Lung (tissue), 12 donors: ENCODE data around the gene DNMBP. TPM values are rescaled to one million over a fixed set of nuclear protein-coding genes. Genes with fewer than 3 reads are reported as not detected.
A peak's percentile ranks its signal among the peaks of the same experiment; 100 is the strongest.
"Not testable (repeated sequence)": the region's sequence is repeated elsewhere in the genome, so short reads cannot be mapped to it uniquely, and the experiment has no call there.

Source experiments
- ATAC-seq: fragments of 200-7000 bp; cut with Tn5 transposase; one replicate; pipeline ENCODE4 v1.9.1; 2020; ENCODE audit warnings: moderate number of reproducible peaks; ENCODE audit not compliant: insufficient read depth, low FRiP score
- DNase-seq, 3 donors: peaks; one replicate each; pipeline ENCODE4 v3.0.0-alpha.2; 2013 to 2017
- H3K27ac ChIP-seq, 2 donors: one replicate each; pipeline ENCODE4 v1.5.1; 2013; ENCODE audit warnings: mild to moderate bottlenecking in 2 of 2, moderate library complexity in 2 of 2, control low read depth in 1 of 2, inconsistent platforms in 1 of 2, low read depth in 1 of 2, low read length in 1 of 2
- H3K27me3 ChIP-seq, 3 donors: one replicate each; pipeline ENCODE4 v1.5.1; 2013; ENCODE audit warnings: low read length in 2 of 3; ENCODE audit not compliant: control insufficient read depth in 3 of 3, insufficient read depth in 3 of 3
- H3K36me3 ChIP-seq, 4 donors: one replicate each; pipeline ENCODE4 v1.5.1; 2013; ENCODE audit warnings: low read length in 4 of 4, mild to moderate bottlenecking in 1 of 4, moderate library complexity in 1 of 4; ENCODE audit not compliant: control insufficient read depth in 4 of 4, insufficient read depth in 4 of 4
- H3K4me1 ChIP-seq, 5 donors: one replicate each; pipeline ENCODE4 v1.5.1; 2013; ENCODE audit warnings: low read length in 5 of 5, mild to moderate bottlenecking in 2 of 5, moderate library complexity in 1 of 5; ENCODE audit not compliant: control insufficient read depth in 5 of 5, insufficient read depth in 5 of 5
- H3K4me3 ChIP-seq: one replicate; pipeline ENCODE4 v1.5.1; 2013; ENCODE audit warnings: mild to moderate bottlenecking, control low read depth, moderate library complexity
- H3K9ac ChIP-seq, 2 donors: one replicate each; pipeline ENCODE4 v1.5.1; 2013; ENCODE audit warnings: low read length in 2 of 2, control low read depth in 1 of 2; ENCODE audit not compliant: insufficient read depth in 1 of 2
- H3K9me3 ChIP-seq, 4 donors: one replicate each; pipeline ENCODE4 v1.5.1; 2013; ENCODE audit warnings: low read length in 3 of 4, mild to moderate bottlenecking in 1 of 4, moderate library complexity in 1 of 4; ENCODE audit not compliant: control insufficient read depth in 4 of 4, insufficient read depth in 3 of 4
- WGBS, 2 donors: extraction: QIAGEN DNeasy Blood & Tissue Kit; methylation state at CpG; one replicate each; pipeline ENCODE4 v1.1.7; 2013; 5-methylcytosine and 5-hydroxymethylcytosine counted together
- polyA plus RNA-seq, 2 donors: library from polyadenylated mRNA; stranded (reverse); fragments of 200-250 nt; gene quantifications; one replicate each; pipeline ENCODE4 v1.2.1, GENCODE V29; 2013
- total RNA-seq, 2 donors: library from RNA; depleted of rRNA in 1 of 2; stranded (reverse); fragments of >200 nt in 1 of 2; gene quantifications; one replicate each; pipeline ENCODE4 v1.2.1, GENCODE V29; 2014 to 2021
- TF ChIP-seq, protein P1 (sequence below): IDR thresholded peaks from 2 replicates; pipeline ENCODE4 v1.5.1; 2012; ENCODE audit warnings: mild to moderate bottlenecking; ENCODE audit errors: control extremely low read depth, extremely low read depth
- donor health status: control.
- donor health status: control.
- donor health status: Bipolar disorder and iron deficiency.
- donor health status: healthy.
- donor health status: DM: yes; HTN: yes; CAD: no.

Gene DNMBP
- total and polyA plus RNA-seq, 4 donors = 6.5 to 31.0 (median 12.5) TPM

DNA sequence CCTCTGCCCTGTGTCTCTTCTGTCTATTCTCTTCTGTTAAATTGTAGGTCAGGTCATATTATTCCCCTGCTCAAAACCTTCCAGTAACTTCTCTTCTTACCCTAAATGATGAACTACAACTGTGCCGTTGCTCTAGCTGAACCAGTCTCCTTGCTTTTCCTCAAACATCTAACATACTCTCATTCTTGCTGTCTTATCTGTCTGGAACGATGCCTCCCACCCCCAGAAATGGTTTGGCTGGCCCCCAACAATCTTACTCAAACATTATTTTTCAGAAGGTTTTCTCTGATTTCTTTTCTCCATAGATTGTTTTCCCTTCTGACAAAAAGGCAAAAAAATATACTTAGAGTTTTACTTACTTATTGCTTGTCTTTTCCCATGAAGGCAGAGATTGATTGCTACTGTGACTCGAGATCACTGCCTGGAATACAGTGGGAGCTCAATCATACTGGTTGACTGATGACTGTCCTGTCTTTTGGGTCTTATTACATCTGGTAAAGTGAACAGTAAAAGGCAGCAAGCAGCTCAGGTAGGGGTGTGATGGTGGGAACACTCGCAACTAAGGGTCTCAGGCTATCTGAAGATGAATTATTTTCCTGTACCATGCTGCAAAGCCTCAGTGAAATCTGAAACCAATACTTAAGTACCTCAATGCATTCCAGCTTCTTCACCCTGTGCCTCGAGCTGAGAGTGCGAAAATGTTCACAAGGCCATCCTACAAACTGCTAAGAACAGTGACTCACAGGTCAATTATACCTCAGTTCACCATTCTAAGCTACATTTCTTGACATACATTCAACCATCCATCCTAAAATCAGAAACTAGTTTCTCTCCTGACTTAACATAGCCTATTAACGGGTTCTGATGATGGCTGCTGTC, 67.6 kb downstream of the DNMBP start:
- 66 to 77% methylated on average over 7 of the region's 7 CpGs for WGBS, 2 donors
- peak in 2 of 3 donors; percentile 31 to 65 for DNase-seq

DNA sequence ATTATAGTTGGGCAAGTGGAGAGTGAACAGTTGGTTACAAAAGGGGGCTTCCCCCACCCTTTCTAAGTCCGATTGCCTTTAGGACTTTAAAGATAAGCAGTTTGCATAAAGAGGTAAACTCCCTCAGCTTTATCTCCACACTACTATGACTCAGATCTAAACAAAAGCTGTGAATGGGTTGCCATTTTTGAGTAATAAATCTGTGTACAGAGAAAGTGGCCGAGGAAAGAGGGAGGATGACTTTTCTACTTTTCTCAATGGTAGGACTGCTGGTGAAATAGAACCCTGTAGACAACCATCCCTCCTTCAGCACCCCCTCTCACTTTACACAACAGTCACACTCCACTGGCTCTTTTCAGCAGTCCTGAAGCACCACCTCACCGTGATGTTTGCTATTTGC, 71.2 kb downstream of the DNMBP start:
- Histone ChIP-seq H3K9ac (no peak overlapping the region), H3K27ac (no peak overlapping the region), H3K27me3 (no peaks in the 10 kb centered on the region), H3K9me3 (no peaks in the 10 kb centered on the region), H3K4me1 (peaks cover 0 to 10% (median 6%) of the 10 kb centered on the region in 5 donors), H3K4me3 (no peak overlapping the region), H3K36me3 (peaks cover 0 to 7% (median 0%) of the 10 kb centered on the region in 4 donors)
- DNase-seq (no peak), ATAC-seq (no peak)
- TF ChIP-seq, protein P1, sequence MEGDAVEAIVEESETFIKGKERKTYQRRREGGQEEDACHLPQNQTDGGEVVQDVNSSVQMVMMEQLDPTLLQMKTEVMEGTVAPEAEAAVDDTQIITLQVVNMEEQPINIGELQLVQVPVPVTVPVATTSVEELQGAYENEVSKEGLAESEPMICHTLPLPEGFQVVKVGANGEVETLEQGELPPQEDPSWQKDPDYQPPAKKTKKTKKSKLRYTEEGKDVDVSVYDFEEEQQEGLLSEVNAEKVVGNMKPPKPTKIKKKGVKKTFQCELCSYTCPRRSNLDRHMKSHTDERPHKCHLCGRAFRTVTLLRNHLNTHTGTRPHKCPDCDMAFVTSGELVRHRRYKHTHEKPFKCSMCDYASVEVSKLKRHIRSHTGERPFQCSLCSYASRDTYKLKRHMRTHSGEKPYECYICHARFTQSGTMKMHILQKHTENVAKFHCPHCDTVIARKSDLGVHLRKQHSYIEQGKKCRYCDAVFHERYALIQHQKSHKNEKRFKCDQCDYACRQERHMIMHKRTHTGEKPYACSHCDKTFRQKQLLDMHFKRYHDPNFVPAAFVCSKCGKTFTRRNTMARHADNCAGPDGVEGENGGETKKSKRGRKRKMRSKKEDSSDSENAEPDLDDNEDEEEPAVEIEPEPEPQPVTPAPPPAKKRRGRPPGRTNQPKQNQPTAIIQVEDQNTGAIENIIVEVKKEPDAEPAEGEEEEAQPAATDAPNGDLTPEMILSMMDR = no peak
- WGBS, 2 donors = 62 to 80% methylated on average over 3 of the region's 3 CpGs

More for the DNA sequence above, 67.6 kb downstream of the DNMBP start:
- TF ChIP-seq, protein P1 = no peak
- Histone ChIP-seq H3K4me1 (peaks cover 2 to 23% (median 8%) of the 10 kb centered on the region in 5 donors), H3K27me3 (no peaks in the 10 kb centered on the region), H3K9ac (peak overlapping the region in 1 of 2 donors; percentile 63), H3K27ac (no peak overlapping the region), H3K36me3 (peaks cover 0 to 7% (median 0%) of the 10 kb centered on the region in 4 donors), H3K4me3 (no peak overlapping the region), H3K9me3 (no peaks in the 10 kb centered on the region)
- ATAC-seq = no peak

DNA sequence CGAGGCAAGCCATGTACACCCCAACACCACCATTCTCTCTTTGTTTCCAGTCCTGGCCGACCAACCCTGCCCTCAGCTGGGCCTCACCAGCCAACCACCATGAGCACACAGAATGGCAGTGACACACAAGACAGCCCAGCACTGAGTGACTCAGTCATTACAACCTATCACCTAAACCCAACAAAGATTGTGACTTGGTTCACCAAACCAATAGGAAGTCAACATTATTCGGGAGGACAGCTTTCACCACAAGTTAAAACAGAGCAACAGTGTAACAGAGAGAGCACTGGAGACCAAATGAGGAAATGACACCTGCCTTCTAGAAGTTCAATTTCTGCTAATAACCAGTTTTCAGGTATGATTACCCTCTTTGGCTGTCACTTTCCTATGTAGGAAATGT, 72.1 kb downstream of the DNMBP start:
- TF ChIP-seq, protein P1 = no peak
- ATAC-seq = no peak
- H3K36me3 ChIP-seq = peaks cover 0 to 7% (median 0%) of the 10 kb centered on the region in 4 donors
- 88 to 90% methylated on average over 3 of the region's 3 CpGs for WGBS, 2 donors
- H3K27ac ChIP-seq = no peak overlapping the region
- H3K9me3 ChIP-seq = no peaks in the 10 kb centered on the region
- no peak overlapping the region for H3K4me3 ChIP-seq
- no peak overlapping the region for H3K9ac ChIP-seq
- H3K27me3 ChIP-seq = no peaks in the 10 kb centered on the region
- no peak for DNase-seq
- peaks cover 0 to 10% (median 6%) of the 10 kb centered on the region in 5 donors for H3K4me1 ChIP-seq

DNA sequence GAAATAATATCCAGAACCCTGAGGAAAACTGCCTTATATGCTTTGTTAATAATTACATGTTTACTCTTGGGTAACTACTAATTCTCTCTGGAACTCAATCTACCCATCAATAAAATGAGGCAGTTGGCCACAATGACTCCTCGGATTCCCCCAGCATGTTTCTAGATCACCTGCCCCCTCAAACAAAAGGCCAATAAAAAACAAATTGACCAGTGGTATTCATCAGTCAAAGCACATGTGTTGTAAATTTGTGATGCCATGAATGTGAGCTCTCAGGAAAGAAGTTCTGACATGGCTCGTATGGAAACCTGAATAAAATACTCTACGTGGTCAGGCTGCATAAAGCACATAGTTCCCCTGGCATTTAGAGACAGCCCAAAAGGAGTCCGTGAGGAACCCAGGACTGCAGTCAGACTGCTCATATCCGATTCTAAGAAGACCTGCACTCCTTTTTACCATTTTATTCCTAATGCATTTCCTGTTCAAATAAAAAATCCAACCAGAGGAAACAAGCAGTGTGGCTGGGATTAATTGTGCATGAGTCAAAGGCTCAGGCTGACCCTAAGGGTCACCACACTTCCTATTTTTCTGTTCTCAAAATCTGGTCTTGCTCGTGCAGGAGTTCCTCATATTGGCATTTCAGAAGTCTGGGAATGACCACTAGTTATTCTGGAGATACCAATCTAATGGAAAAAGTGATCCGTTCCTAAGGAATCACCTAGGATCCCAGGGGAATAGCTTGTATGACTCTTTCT, 77.4 kb downstream of the DNMBP start:
- H3K27me3 ChIP-seq, DNase-seq, H3K27ac ChIP-seq, ATAC-seq, H3K9ac ChIP-seq, H3K36me3 ChIP-seq, H3K9me3 ChIP-seq, H3K4me3 ChIP-seq: not testable (repeated sequence)
- 58 to 61% methylated on average over 4 of the region's 7 CpGs for WGBS, 2 donors
- H3K4me1 ChIP-seq = peaks cover under 1 to 20% (median 10%) of the 10 kb centered on the region in 5 donors
